Right atrium auricular region (tissue), 2 donors: Measurements from ENCODE around the gene CES2. TPM values are rescaled to one million over a fixed set of nuclear protein-coding genes. Genes with fewer than 3 reads are reported as not detected.

Experiments used
- DNase-seq: peaks from one replicate; pipeline ENCODE4 v3.0.0-alpha.2; 2019; ENCODE audit warnings: low spot score
- H3K27ac ChIP-seq, 2 donors: fragments of 200-600 bp; sonication (generic); 1 replicate in 1 of 2; 2 replicates in 1 of 2; pipeline ENCODE4 v1.5.1; 2016 to 2019
- H3K27me3 ChIP-seq, 2 donors: fragments of 200-600 bp; sonication (generic); one replicate each; pipeline versions ENCODE4 v1.5.1 to v1.6.0; 2017 to 2019
- H3K36me3 ChIP-seq: fragments of 200-600 bp; sonication (generic); one replicate; pipeline ENCODE4 v1.5.1; 2016
- H3K4me1 ChIP-seq, 2 donors: fragments of 200-600 bp; sonication (generic); one replicate each; pipeline versions ENCODE4 v1.5.1 to v1.6.0; 2017 to 2019
- H3K4me3 ChIP-seq, 2 donors: fragments of 200-600 bp; sonication (generic); 1 replicate in 1 of 2; 2 replicates in 1 of 2; pipeline ENCODE4 v1.5.1; 2017 to 2019; ENCODE audit warnings: mild to moderate bottlenecking in 1 of 2, moderate library complexity in 1 of 2
- H3K9me3 ChIP-seq, 2 donors: fragments of 200-600 bp; sonication (generic); one replicate each; pipeline ENCODE4 v1.5.1; 2019
- total RNA-seq, 2 donors: library from RNA; depleted of rRNA; stranded (reverse); fragments of >200 nt; gene quantifications; one replicate each; pipeline ENCODE4 v1.1.0, GENCODE V29; 2016
- TF ChIP-seq, protein P1 (sequence below), 2 donors: fragments of 200-600 bp; sonication (generic); IDR thresholded peaks; one replicate each; pipeline ENCODE4 v1.5.1; 2019; ENCODE audit warnings: antibody characterized with exemption in 2 of 2

Gene CES2, protein sequence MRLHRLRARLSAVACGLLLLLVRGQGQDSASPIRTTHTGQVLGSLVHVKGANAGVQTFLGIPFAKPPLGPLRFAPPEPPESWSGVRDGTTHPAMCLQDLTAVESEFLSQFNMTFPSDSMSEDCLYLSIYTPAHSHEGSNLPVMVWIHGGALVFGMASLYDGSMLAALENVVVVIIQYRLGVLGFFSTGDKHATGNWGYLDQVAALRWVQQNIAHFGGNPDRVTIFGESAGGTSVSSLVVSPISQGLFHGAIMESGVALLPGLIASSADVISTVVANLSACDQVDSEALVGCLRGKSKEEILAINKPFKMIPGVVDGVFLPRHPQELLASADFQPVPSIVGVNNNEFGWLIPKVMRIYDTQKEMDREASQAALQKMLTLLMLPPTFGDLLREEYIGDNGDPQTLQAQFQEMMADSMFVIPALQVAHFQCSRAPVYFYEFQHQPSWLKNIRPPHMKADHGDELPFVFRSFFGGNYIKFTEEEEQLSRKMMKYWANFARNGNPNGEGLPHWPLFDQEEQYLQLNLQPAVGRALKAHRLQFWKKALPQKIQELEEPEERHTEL
- 10 to 100 TPM; 33.1 to 51.4 TPM for total RNA-seq

GRCh38 chr16:66935314-66936011, at the start of gene CES2:
Gene CES2 (plus strand): TSS chr16:66935516. CDS start chr16:66935636, 120 bp downstream.
- no peaks in the 10 kb centered on the region for H3K9me3 ChIP-seq
- peaks cover 0 to 44% of the 10 kb centered on the region in 2 donors for H3K4me1 ChIP-seq
- H3K4me3 ChIP-seq, result peak within 1 kb of the TSS; percentile 89 to 94
- peaks cover 23% of the 10 kb centered on the region for H3K36me3 ChIP-seq
- DNase-seq, result no peak
- H3K27me3 ChIP-seq, result no peaks in the 10 kb centered on the region
- TF ChIP-seq, protein P1, sequence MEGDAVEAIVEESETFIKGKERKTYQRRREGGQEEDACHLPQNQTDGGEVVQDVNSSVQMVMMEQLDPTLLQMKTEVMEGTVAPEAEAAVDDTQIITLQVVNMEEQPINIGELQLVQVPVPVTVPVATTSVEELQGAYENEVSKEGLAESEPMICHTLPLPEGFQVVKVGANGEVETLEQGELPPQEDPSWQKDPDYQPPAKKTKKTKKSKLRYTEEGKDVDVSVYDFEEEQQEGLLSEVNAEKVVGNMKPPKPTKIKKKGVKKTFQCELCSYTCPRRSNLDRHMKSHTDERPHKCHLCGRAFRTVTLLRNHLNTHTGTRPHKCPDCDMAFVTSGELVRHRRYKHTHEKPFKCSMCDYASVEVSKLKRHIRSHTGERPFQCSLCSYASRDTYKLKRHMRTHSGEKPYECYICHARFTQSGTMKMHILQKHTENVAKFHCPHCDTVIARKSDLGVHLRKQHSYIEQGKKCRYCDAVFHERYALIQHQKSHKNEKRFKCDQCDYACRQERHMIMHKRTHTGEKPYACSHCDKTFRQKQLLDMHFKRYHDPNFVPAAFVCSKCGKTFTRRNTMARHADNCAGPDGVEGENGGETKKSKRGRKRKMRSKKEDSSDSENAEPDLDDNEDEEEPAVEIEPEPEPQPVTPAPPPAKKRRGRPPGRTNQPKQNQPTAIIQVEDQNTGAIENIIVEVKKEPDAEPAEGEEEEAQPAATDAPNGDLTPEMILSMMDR (IDR thresholded peaks at IDR 0.05), result no peak
- H3K27ac ChIP-seq, result peak within 1 kb of the TSS; percentile 92 to 97

DNA sequence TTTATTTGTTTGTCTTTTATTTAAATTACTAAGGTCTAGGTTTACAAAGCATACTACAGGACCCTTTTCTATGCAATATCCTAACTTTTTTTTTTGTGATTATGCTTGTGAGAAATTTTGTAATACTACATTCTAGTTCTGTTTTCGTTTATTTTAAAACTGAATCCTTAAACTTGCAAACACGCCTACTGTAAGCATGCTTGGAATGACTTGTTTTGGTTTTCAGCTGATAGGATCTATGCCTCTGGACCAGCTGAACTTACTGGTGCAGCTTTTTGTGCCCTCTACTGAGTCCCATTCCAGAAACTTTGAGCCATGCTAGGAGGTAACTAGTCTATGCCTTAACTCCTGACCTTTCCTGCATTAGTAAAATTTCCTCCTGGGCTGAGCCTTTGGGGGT, 49.0 kb upstream of the CES2 start:
- TF ChIP-seq, protein P1 (IDR thresholded peaks at IDR 0.05), result no peak
- Histone ChIP-seq H3K9me3 (no peaks in the 10 kb centered on the region), H3K36me3 (peaks cover 15% of the 10 kb centered on the region)

DNA sequence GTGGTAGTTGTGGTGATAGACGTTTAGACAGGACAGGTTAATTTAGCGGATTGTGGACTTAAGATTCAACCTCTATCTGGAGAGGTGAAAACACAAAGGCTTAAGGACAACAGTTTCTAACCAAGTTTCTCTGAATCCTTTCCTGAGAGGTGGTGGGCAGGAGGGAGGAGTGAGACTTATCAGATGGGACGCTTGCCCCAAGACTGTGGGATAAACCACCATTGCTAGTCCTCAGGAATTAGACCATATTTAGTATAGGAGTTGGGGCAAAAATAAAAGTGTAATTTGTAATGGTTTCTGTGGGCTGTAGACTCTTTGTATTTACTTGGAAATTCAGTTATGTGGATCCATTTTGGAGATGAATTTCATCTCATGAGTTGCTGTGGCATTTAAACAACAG, 48.4 kb upstream of the CES2 start:
- H3K27me3 ChIP-seq, result no peaks in the 10 kb centered on the region
- no peak for DNase-seq
- no peaks in the 10 kb centered on the region for H3K9me3 ChIP-seq
- no peak overlapping the region for H3K4me3 ChIP-seq
- no peak overlapping the region for H3K27ac ChIP-seq
- peaks cover 15% of the 10 kb centered on the region for H3K36me3 ChIP-seq
- TF ChIP-seq, protein P1 (IDR thresholded peaks at IDR 0.05), result no peak
- no peaks in the 10 kb centered on the region for H3K4me1 ChIP-seq

More for the DNA sequence above, 49.0 kb upstream of the CES2 start:
- no peak for DNase-seq
- Histone ChIP-seq H3K27ac (no peak overlapping the region), H3K4me1 (peaks cover 0 to 6% of the 10 kb centered on the region in 2 donors), H3K4me3 (no peak overlapping the region), H3K27me3 (no peaks in the 10 kb centered on the region)

DNA sequence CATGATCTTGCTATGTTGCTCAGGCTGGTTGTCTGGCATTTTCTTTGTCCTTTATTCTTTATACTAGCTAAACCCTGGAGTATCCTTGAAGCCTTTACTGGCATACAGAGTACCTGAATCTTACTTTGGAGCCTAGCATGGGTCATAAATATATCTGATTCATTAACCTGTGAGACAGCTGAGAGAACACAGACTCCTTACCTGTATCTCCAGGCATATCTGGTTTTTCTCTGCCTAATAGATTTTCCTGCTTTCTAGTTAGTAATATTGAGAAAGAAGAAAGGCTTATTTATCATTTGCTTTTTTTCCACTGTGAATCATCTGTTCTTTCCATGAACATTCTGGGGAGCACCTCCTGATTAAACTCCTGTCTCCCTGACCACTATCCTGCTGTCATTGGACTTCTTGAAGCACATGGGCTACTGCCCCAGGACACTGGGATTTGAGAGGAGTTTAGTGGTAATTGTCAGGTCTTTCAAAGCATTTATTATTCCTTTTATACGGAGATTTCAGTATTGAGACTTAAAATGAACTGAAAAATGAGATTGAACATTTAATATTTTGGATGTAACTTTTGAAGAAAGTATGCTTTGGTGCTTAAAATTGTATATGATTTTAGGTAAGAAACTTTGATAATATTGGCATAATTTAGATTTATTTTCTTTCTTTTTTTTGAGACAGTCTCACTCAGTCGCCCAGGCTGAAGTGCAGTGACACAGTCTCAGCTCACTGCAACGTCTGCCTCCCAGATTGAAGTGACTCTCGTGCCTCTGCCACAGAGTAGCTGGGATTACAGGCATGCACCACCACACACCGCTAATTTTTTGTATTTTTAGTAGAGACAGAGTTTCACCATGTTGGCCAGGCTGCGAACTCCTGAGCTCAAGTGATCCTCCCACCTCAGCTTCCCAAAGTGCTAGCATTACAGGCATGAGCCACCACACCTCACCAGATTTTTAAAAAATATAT, 46.4 kb upstream of the CES2 start:
- Histone ChIP-seq H3K4me1 (no peaks in the 10 kb centered on the region), H3K36me3 (peaks cover 15% of the 10 kb centered on the region), H3K9me3 (no peaks in the 10 kb centered on the region), H3K4me3 (no peak overlapping the region), H3K27ac (no peak overlapping the region), H3K27me3 (no peaks in the 10 kb centered on the region)
- no peak for DNase-seq
- TF ChIP-seq, protein P1 (IDR thresholded peaks at IDR 0.05), result no peak

GRCh38 chr16:66889622-66890021, 45.7 kb upstream of the CES2 start:
- H3K27ac ChIP-seq, result no peak overlapping the region
- TF ChIP-seq, protein P1 (IDR thresholded peaks at IDR 0.05), result no peak
- no peaks in the 10 kb centered on the region for H3K4me1 ChIP-seq
- no peak overlapping the region for H3K4me3 ChIP-seq
- peaks cover 11% of the 10 kb centered on the region for H3K36me3 ChIP-seq
- no peaks in the 10 kb centered on the region for H3K27me3 ChIP-seq
- no peaks in the 10 kb centered on the region for H3K9me3 ChIP-seq
- DNase-seq, result no peak
